ENCODE results near the gene LSS.
"Not testable (repeated sequence)": the region's sequence is repeated elsewhere in the genome, so short reads cannot be mapped to it uniquely, and the experiment has no call there.

LSS gene

GRCh38 chr21:46246345-46246744 lies 17.8 kb upstream of the LSS start:
- no peak for DNase-seq (ENCODE audit: low read depth in 2 of 2, low spot score in 1 of 2)

- no peak for DNase-seq (ENCODE audit: low read depth in 2 of 2, low spot score in 1 of 2)
Measured at GRCh38 chr21:46245213-46245915, 16.8 kb upstream of the LSS start.

GRCh38 chr21:46244602-46245001 lies 16.0 kb upstream of the LSS start:
- no peak for DNase-seq (ENCODE audit: low read depth in 2 of 2, low spot score in 1 of 2)

GRCh38 chr21:46243960-46244361 lies 15.4 kb upstream of the LSS start:
- DNase-seq (ENCODE audit: low read depth in 2 of 2, low spot score in 1 of 2) = no peak

- no peak for DNase-seq (ENCODE audit: low read depth in 2 of 2, low spot score in 1 of 2)
Measured at GRCh38 chr21:46243325-46243724, 14.8 kb upstream of the LSS start.

GRCh38 chr21:46241577-46241976 lies 13.0 kb upstream of the LSS start:
- not testable (repeated sequence) for DNase-seq (ENCODE audit: low read depth in 2 of 2, low spot score in 1 of 2)

- DNase-seq (ENCODE audit: low read depth in 2 of 2, low spot score in 1 of 2) = no peak
Measured at GRCh38 chr21:46239817-46240325, 11.3 kb upstream of the LSS start.

GRCh38 chr21:46237474-46237873 lies 8.9 kb upstream of the LSS start:
- DNase-seq (ENCODE audit: low read depth in 2 of 2, low spot score in 1 of 2) = no peak

- no peak for DNase-seq (ENCODE audit: low read depth in 2 of 2, low spot score in 1 of 2)
Measured at GRCh38 chr21:46234436-46234950, 5.9 kb upstream of the LSS start.

GRCh38 chr21:46229923-46230260 lies 1.3 kb upstream of the LSS start:
- no peak for DNase-seq (ENCODE audit: low read depth in 2 of 2, low spot score in 1 of 2)

- DNase-seq (ENCODE audit: low read depth in 2 of 2, low spot score in 1 of 2) = no peak
Measured at GRCh38 chr21:46229133-46229922, 754 bp upstream of the LSS start.

- no peak for DNase-seq (ENCODE audit: low read depth in 2 of 2, low spot score in 1 of 2)
Measured at GRCh38 chr21:46227811-46228344, 696 bp downstream of the LSS start.

GRCh38 chr21:46226920-46227599 lies 1.5 kb downstream of the LSS start:
- DNase-seq (ENCODE audit: low read depth in 2 of 2, low spot score in 1 of 2) = no peak

- no peak for DNase-seq (ENCODE audit: low read depth in 2 of 2, low spot score in 1 of 2)
Measured at GRCh38 chr21:46226146-46226545, 2.4 kb downstream of the LSS start.

- not testable (repeated sequence) for DNase-seq (ENCODE audit: low read depth in 2 of 2, low spot score in 1 of 2)
Measured at GRCh38 chr21:46223661-46224060, 4.9 kb downstream of the LSS start.

GRCh38 chr21:46223217-46223616 lies 5.4 kb downstream of the LSS start:
- DNase-seq (ENCODE audit: low read depth in 2 of 2, low spot score in 1 of 2) = no peak

GRCh38 chr21:46222436-46223116 lies 6.0 kb downstream of the LSS start:
- no peak for DNase-seq (ENCODE audit: low read depth in 2 of 2, low spot score in 1 of 2)

GRCh38 chr21:46221664-46222435 lies 6.7 kb downstream of the LSS start:
- no peak for DNase-seq (ENCODE audit: low read depth in 2 of 2, low spot score in 1 of 2)

GRCh38 chr21:46220847-46221246 lies 7.7 kb downstream of the LSS start:
- DNase-seq (ENCODE audit: low read depth in 2 of 2, low spot score in 1 of 2) = no peak

- no peak for DNase-seq (ENCODE audit: low read depth in 2 of 2, low spot score in 1 of 2)
Measured at GRCh38 chr21:46220275-46220810, 8.2 kb downstream of the LSS start.

All from stimulated activated CD8-positive, alpha-beta memory T cell treated with anti-CD3 and anti-CD28 coated beads, Interleukin-4, amount 100 ng/mL, for 1 hour (primary cell).